NCI-H146 treated with DMSO at 0.1 percent for 48 hours (cell line): Measurements from ENCODE around the gene DRAXIN.

Source experiments
- DNase-seq: peaks from one replicate; lab custom pipeline; 2025; ENCODE audit not compliant: unreplicated experiment; lab: John Stamatoyannopoulos, UW

DRAXIN gene, protein sequence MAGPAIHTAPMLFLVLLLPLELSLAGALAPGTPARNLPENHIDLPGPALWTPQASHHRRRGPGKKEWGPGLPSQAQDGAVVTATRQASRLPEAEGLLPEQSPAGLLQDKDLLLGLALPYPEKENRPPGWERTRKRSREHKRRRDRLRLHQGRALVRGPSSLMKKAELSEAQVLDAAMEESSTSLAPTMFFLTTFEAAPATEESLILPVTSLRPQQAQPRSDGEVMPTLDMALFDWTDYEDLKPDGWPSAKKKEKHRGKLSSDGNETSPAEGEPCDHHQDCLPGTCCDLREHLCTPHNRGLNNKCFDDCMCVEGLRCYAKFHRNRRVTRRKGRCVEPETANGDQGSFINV

DNA sequence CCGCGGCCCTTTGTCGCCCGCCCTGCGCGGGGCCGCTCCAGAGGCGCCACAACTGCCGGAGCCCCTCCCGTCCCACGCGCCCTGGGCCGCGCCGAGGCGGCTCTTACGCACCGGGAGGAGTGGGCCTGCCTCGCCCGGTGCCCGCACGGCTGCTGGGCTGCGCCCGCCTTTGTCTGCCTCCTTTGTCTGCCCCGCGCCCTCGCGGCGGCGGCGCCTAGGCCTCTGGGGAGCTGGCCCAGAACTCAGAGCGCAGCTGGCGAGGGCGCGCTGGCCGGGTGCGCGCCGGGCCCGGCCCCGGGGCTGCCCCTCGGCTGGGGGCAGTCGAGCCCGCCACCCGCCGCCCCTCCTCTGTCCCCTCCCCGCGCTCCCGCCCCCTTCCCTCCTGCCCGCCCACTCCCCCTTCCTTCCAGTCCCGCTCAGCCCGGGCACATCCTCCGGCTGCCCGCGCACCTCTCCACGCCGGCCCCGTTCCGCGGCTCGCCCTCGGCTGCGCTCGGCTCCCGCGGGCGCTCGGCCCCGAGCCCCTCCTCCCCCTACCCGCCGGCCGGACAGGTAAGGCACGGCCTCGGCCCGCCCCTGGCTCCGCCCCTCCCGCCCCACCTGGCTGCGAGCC is at the start of gene DRAXIN:
DRAXIN (plus strand) TSS at position 409 of the 613 bp plus-strand sequence. CDS start 14,549 bp downstream, outside the sequence.
- DNase-seq = peak; percentile 25

DNA sequence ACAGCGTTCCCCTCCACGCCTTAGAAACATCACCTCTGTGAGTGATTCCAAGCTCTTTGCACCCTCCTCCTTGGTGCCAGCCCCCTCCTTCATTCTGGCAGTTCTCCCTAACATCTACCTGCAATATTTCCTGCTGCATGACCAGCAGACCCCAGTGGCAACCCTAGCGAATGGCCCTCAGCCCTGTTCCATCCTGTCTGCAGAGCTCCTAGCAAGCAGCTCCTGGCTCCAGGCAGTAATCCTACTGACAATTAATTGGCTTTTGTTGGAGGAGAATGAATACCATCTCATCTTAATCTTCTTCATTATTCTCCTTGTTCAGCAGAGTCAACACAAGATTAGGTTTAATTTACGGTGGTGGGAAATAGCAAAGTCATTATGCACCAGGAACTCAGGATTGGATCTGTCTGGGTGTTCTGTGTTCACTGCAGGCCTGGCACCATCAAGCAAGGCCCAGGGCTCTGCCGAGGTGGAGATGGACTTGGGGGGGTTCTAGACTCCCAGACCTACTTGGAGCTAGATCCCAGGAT is 49.7 kb upstream of the DRAXIN start:
- DNase-seq = no peak

DNA sequence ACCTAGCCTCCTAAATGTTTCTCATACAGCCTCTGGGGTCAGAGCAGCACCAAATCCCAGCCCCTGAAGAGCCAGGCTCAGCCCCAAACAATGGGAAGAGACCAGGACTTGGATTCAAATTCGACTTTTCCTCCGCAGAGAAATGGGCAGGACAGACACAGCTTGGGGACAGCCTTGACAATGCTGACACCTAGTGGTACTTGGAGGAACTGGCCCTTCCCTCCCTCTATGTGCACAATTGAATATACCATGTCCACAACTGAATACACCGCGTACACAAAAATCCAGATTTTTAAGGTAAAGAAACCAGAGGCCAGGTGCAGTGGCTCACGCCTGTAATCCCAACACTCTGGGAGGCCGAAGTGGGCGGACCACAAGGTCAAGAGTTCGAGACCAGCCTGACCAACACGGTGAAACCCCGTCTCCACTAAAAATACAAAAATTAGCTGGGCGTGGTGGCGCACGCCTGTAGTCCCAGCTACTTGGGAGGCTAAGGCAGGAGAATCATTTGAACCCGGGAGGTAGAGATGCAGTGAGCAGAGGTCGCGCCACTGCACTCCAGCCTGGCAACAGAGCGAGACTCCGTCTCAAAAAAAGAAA is 49.0 kb upstream of the DRAXIN start:
- DNase-seq = peak; percentile 7

DNA sequence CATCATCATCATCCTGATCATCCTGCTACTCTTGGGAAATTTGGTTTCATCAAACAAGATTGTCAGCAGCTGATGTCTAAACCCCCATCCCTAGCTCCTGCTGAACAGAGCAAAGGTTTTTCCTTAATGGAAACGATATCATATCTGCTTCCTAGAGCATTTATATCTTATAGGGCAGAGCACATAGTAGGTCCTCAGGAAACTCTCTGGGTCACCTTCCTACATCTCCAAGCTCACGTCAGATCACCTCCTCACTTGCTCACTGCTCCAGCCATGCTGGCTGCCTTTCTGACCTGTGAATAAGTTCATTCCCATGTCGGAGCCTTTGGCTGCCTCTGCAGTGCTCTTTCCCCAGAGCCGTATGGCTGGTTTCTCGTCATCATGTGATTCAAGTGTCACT is 47.7 kb upstream of the DRAXIN start:
- DNase-seq = no peak

DNA sequence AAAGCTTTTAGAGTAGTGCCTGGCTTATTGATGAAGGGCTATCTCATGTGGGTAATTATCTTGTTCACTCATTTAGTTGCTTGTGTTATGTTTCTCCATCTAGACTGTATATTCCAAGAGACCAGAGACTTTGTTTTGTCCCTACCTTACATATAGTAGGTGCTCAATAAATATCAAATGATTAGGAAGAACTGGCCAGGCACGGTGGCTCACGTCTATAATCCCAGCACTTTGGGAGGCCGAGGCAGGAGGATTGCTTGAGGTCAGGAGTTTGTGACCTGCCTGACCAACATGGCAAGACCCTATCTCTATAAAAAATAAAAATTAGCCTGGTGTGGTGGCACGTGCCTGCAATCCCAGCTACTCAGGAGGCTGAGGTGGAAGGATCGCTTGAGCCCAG is 46.2 kb upstream of the DRAXIN start:
- DNase-seq = no peak

DNA sequence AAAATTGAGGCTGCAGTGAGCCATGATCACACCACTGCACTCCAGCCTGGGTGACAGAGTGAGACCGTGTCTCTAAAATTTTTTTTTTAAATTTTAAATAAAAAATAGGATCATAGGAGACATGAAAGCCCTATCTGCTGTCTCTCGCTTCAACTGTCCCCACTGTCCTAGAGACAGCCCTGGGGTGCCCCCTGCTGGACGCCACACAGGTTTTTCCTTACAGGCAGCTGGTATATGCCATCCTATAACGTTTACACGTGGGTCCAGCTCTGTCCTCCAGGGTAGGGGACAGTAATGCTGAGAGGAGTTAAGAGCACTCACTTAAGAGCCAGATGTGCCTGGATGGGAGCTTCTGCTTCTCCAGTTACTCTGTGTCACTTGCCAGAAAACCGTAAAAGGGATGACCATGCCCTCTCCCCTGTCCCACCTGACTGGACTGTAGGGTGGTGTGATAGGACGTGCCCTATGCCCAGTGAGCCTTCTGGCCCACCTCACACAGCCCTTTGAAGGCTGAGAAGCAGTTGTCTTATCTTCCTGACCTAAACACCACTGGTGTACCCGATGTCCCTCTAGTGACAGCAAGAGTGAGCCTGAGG is 45.7 kb upstream of the DRAXIN start:
- DNase-seq = peak; percentile 34

DNA sequence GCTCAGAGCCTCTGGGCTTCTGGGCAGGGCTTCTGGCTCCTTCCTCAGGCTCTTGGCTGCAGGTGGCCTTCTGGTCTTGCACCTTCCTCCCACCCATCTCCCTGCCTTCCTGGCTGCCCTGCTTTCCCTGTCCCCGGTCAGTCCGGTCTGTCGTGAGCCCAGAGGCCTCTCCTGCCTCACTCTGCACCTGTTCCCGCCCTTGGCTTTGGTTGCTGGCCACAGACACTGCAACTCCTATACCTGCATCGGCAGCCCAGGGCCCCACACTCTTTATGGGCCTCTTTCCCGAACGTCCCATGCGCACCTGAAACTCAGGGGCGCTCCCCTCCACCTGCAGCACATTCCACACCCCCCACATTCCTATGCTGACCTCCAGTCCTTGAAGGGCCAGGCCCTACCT is 45.2 kb upstream of the DRAXIN start:
- DNase-seq = no peak

DNA sequence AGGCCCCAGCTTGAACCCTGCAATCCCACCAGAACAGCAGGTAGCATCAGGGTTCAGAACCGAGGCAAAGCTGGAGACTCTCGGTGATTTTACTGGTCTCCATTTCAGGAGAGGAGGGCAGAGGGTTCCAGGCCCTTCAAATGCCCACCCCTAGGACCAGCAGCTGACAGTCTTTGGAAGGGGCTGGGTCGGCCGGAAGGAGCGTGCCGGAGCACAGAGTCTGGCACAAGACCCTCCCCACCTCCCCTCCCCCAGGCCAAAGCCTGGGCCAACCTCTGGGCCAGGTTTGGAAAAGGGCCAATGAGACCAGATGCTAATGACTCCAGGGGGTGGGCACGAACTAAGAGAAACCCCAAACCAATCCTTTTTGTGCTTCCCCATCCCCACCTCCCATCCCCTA is 44.2 kb upstream of the DRAXIN start:
- no peak for DNase-seq

DNA sequence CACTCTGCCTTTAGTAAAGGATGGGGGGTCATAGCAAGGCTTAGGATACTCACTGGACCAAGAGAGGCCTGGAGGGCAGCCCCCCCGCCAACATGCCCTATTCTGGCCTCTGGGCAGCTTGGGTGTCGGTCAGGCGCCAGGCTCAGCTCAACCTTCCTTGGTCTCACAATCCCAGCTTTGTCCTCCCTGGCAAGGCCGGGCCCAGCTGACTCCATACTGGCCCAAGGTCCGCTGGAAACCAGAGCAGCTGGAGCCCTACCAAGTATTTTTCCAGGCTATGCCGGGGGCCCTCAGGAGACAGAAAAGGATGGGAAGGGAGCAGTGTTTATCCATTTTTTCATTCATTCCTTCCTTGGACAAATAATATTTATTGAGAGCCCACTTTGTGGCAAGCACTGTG is 43.5 kb upstream of the DRAXIN start:
- no peak for DNase-seq

DNA sequence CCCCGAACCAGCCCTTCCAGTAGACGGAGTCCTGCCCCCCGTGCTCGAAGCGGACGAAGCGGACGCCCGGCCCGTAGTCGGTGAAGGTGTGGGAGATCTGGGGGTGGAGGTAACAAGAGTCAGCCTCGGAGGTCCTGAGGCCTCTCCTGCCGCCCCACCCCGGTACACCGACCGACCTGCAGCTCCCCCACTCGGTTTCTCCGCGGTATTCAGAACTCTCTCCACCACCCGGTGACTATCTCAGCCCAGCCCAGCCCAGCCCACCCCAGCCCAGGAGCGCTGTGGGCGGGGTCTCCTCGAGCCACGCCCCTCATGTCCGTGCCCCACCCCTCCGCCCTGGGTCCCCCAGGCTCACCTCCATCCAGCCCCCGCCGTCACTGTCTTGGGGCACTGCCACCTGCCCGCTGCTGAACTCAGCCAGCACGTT is 42.8 kb upstream of the DRAXIN start:
- DNase-seq = no peak

DNA sequence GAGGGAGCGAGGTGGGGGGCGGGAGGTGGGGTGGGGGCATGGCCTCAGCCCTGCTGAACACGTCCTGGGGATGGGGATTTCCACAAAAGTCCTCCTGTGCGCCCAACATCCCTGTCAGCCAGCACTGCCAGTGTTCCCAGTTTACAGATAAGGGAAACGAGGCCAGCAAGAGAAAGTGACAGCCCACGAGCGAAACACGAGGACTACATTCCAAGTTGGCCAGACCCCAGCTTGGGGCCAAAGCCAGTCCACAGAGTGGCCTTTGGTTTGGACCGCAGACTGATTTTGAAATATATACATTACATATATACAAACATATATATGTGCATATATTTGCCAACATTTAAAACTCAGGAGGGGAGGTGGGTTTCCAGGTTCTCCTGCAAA is 42.3 kb upstream of the DRAXIN start:
- DNase-seq = no peak

DNA sequence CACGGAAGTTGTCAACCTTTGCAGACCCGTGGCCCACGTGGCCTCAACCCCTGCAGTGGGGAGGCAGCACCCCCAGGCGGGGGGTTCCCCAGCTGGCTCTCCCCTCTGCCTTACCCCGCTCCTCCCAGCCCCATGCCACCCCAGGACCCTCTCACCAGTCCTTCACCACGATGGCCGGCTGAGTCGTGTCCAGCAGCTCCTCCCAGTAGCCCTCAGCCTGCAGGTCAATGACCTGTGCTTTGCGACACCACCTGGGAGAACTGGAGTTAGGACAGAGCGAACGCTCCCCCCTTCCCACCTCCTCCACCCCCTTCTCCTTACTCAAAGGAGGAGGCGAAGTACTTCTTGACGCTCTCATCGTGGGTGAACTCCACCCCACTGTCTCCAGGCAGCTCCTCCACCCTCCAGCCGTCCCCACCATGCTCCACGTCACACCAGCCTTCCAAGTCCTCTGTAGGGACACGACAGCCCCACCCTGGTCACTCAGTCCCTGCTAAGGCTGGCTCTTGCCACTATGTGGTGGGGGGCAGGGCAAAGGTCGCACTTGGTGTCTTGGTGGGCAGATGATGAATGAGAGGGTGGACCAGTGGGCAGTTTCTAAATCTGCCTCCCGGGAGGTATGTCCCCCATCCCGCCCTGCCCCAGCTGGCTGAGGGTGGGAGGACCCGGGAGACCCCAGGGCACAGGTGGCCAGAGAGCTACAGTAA is 41.7 kb upstream of the DRAXIN start:
- no peak for DNase-seq

DNA sequence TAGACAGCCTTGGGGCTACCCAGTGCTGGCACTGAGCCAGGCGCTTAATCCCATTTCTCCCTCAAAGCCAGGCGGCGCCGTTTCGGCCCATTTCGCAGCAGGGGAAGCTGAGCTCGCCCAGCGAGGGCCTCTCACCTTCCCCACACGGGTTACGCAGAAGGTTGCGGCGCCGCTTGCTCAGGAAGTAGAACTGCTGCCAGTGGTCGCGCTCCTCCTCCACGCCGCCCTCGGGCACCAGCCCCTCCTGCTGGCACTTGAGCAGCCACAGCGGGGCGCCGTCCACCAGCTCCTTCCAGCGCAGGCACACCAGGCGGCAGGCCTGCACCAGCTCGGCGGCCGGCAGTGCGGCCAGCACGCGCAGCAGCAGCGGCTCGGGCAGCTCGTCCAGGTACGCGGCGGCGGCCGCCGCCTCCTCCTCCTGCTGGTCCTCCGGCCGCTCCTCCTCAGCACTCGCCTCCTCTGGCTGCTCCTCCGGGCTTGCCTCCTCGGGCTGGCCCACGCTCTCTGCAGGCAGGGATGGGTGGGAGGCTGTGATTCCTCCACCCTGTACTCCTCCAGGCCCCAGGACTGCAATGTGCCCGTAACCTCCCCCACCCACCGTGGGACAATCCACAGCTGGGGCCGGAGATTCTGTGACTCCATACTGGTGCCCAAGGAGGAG is 41.0 kb upstream of the DRAXIN start:
- peak; percentile 18 for DNase-seq

DNA sequence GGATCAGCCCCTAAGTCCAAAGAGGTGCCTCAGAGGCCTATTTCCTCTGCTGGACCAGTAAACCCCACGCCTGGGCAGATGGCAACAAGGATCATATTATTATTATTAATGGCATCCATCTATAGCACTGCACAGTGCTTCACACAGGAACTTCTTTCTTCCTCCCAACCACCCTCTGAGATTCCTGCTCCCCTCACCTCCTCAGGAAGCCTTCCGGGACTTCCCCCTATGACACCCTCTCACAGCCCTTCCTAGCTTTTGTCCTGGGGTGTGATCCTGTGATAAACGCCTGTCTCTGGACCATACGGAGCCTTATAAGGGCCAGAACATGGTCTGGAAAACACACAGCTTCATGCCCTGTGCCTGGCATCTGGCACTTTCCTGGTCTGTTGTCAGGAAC is 40.5 kb upstream of the DRAXIN start:
- DNase-seq = no peak

DNA sequence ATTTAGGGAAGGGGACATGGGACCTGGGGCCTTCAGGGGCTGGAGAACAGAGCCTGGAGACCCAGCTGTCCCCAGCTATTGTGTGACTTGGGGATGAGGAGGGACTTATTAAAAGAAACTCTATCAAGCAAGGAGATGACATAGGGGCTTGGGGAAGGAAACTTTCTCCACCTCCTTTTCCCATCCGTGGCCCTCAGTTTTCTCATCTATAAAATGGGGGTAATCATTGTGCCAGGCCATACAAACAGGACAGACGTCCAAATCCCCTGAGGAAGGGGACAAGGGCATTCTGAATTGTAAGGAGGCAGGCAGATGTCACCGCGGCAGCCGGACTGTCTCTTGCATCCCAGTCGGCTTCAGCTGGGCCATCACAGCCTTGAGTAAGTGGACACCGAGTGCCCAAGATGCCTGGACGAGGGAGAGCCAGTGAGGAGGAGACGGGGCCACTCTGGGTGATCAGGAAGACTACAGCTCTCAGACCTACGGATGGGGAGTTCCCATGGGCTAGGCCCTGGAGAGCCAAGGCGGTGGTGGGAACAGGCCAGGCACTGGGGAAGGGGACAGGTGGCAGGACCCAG is 39.2 kb upstream of the DRAXIN start:
- DNase-seq = no peak

DNA sequence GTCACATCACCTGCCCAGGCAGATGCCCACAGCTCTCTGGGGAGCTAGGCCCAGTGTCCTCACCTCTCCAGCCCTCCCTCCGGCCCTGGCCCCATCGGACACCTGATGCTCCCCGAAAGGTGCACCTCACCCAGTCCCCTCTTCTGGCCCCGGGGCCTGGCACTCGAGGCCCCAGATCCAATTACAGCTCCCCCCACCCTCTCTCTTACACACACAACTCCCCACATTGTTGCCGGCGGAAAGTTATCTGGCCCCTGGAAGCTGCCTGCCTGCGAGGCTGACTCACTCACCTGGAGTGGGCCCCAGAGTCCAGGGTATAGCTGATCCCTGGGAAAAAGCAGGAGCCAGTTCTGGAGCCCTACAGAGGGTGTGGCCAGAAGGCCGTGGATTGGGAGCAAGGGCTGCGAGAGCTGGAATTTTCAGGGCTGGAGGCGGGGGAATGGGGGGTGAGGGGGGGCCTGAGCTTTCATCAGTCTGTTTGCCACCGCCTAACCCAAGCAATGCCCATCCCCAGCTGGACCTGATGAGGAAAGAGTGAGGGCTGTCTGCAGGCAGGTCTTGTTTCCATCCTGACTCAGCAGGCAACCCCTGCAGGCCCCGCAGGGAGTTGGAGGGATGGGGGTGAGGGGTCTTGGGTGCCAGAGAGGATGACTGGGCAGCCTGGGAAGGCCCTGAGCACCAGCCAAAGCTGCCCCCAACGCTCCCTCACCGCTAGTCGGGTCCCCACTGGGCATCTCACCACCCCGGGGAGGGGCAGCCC is 38.2 kb upstream of the DRAXIN start:
- no peak for DNase-seq

DNA sequence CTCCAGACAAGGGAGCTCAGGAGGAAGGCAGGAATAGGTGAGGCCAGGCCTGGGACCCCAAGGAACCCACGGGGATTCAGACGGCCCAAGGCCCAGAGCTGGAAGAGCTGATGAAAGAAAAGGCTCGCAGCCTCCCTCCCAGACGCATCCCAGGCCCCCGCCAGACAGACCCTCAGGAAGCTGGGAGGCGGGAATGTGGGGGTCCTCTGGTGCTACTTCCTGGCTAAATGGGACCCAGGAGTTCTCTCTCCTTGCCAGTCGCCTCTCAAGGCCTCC is 37.7 kb upstream of the DRAXIN start:
- DNase-seq = no peak

DNA sequence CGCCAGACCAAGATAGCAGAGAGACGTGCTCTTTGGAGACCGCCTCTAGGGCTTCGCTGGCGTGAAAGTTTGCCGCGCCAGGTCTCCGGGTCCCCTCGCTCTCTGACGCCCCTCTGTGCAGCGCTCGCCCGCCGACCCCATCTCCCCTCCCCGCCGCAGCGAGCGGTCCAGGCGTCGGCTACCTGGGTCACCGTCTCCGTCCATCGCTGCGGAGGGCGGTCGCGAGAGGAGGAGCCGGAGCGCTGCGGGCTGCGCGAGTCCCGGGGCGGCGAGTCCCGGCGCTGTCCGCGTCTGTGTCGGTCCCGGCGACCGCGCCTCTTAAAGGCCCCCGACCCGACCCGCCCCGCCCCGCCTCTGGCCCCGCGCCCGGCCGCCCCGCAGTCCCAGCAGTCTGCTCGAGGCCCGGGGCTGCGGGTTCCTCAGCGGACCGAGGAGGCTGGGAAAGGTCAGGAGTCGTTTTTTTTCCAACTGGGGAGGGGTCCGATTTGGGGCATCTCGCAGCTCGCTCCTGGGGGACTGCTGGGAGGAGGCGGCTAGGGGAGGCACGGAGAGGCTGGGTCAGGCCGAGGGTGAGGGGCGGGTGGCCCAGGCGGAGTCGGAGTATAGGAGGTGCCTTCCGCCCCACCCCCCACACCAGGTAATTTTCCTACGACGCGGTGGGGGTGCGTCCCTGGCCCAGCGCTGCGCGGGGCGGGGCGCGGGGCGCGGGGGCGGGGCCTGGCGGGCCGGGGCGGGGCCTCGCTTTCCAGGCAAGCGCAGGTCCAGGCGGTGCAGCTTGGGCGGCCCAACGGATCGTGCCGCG is 37.2 kb upstream of the DRAXIN start, which contains the start of the genes FBXO2 and FBXO44:
FBXO2 (minus strand) TSS at position 293 of the 802 bp plus-strand sequence; CDS start at position 204, 89 bp downstream.
FBXO44 (plus strand) TSS at position 741 of the 802 bp plus-strand sequence. CDS start 959 bp downstream, outside the sequence.
- no peak for DNase-seq
